HEK293 (cell line): Measurements from ENCODE around the gene GRK5.
A peak's percentile ranks its signal among the peaks of the same experiment; 100 is the strongest.

Experiments
- CTCF ChIA-PET: fragments of 350-600 bp; formaldehyde crosslinking; extraction: SDS; loops from one replicate; lab custom pipeline; 2021; ENCODE audit warnings: antibody characterized with exemption; lab: Yijun Ruan, JAX
- POLR2A ChIA-PET: fragments of 300-600 bp; formaldehyde crosslinking; extraction: SDS; loops from one replicate; lab custom pipeline; 2020; ENCODE audit warnings: antibody characterized with exemption, inconsistent platforms; lab: Yijun Ruan, JAX
- H3K27ac ChIP-seq: fragments of 200-500 bp; sonication (Bioruptor generic); 2 replicates; pipeline ENCODE4 v1.5.1; 2014; ENCODE audit warnings: low read depth, low read length, control low read depth, inconsistent platforms; ENCODE audit errors: extremely low read depth
- H3K36me3 ChIP-seq, 2 experiments: fragments of 200-500 bp in 1 of 2; sonication (Bioruptor generic) in 1 of 2; 1 replicate in 1 of 2; 2 replicates in 1 of 2; pipeline ENCODE4 v1.5.1; 2014 to 2017; ENCODE audit warnings: inconsistent platforms in 2 of 2, low read length in 2 of 2; ENCODE audit not compliant: control insufficient read depth in 2 of 2, insufficient read depth in 1 of 2
- H3K4me1 ChIP-seq: fragments of 200-500 bp; sonication (Bioruptor generic); 2 replicates; pipeline ENCODE4 v1.5.1; 2014; ENCODE audit warnings: mild to moderate bottlenecking, low read length, inconsistent platforms; ENCODE audit not compliant: control insufficient read depth, insufficient read depth
- H3K4me3 ChIP-seq: 2 replicates; pipeline ENCODE4 v1.5.1; 2011; ENCODE audit warnings: low read depth, mild to moderate bottlenecking, control low read depth, low read length, moderate library complexity
- H3K9me3 ChIP-seq: fragments of 200-500 bp; sonication (Bioruptor generic); 2 replicates; pipeline ENCODE4 v1.5.1; 2014; ENCODE audit warnings: low read depth, low read length, inconsistent platforms; ENCODE audit not compliant: control insufficient read depth, insufficient read depth
- GLI2 ChIP-seq: fragments of 450-650 bp; formaldehyde crosslinking; IDR thresholded peaks from 2 replicates; pipeline ENCODE4; 2017; ENCODE audit warnings: missing biosample characterization, missing genetic modification characterization, low read depth, borderline replicate concordance
- GLIS1 ChIP-seq: fragments of 450-650 bp; formaldehyde crosslinking; IDR thresholded peaks from 2 replicates; pipeline ENCODE4 v1.5.1; 2016; ENCODE audit warnings: missing biosample characterization, missing genetic modification characterization
- GLIS2 ChIP-seq: fragments of 450-650 bp; formaldehyde crosslinking; IDR thresholded peaks from 2 replicates; pipeline ENCODE4 v1.5.1; 2016; ENCODE audit warnings: missing biosample characterization, missing genetic modification characterization
- HOXA7 ChIP-seq: sonication (generic); formaldehyde crosslinking; IDR thresholded peaks from 2 replicates; pipeline ENCODE4 v1.8.1; 2022; ENCODE audit warnings: missing genetic modification reagents, borderline replicate concordance
- KLF10 ChIP-seq: fragments of 450-650 bp; IDR thresholded peaks from 2 replicates; pipeline ENCODE4 v1.5.1; 2018; ENCODE audit warnings: missing biosample characterization, mild to moderate bottlenecking, missing genetic modification characterization
- OSR2 ChIP-seq: fragments of 450-650 bp; formaldehyde crosslinking; IDR thresholded peaks from 2 replicates; pipeline ENCODE4 v1.5.1; 2016; ENCODE audit warnings: missing biosample characterization, missing genetic modification characterization
- PATZ1 ChIP-seq: fragments of 450-650 bp; formaldehyde crosslinking; IDR thresholded peaks from 2 replicates; pipeline ENCODE4 v1.5.1; 2016; ENCODE audit warnings: missing biosample characterization, missing genetic modification characterization
- PRDM2 ChIP-seq: fragments of 450-650 bp; formaldehyde crosslinking; IDR thresholded peaks from 2 replicates; pipeline ENCODE4 v1.5.1; 2016; ENCODE audit warnings: missing biosample characterization, missing genetic modification characterization, borderline replicate concordance
- REPIN1 ChIP-seq: fragments of 450-650 bp; formaldehyde crosslinking; IDR thresholded peaks from 2 replicates; pipeline ENCODE4 v1.5.1; 2017; ENCODE audit warnings: missing biosample characterization, missing genetic modification characterization, low read depth
- SCRT2 ChIP-seq: fragments of 450-650 bp; formaldehyde crosslinking; IDR thresholded peaks from 2 replicates; pipeline ENCODE4 v1.5.1; 2016; ENCODE audit warnings: missing biosample characterization, missing genetic modification characterization
- SP2 ChIP-seq: fragments of 450-650 bp; formaldehyde crosslinking; IDR thresholded peaks from 2 replicates; pipeline ENCODE4 v1.5.1; 2016; ENCODE audit warnings: missing biosample characterization, missing genetic modification characterization
- SP3 ChIP-seq: fragments of 450-650 bp; formaldehyde crosslinking; IDR thresholded peaks from 2 replicates; pipeline ENCODE4 v1.5.1; 2016; ENCODE audit warnings: missing biosample characterization, missing genetic modification characterization
- WT1 ChIP-seq: fragments of 450-650 bp; formaldehyde crosslinking; IDR thresholded peaks from 2 replicates; pipeline ENCODE4 v1.5.1; 2016; ENCODE audit warnings: missing biosample characterization, missing genetic modification characterization
- YY1 ChIP-seq: fragments of 450-650 bp; formaldehyde crosslinking; IDR thresholded peaks from 2 replicates; pipeline ENCODE4 v1.5.1; 2018; ENCODE audit warnings: missing biosample characterization, missing genetic modification characterization
- ZBTB48 ChIP-seq: fragments of 450-650 bp; formaldehyde crosslinking; IDR thresholded peaks from 2 replicates; pipeline ENCODE4 v1.5.1; 2016; ENCODE audit warnings: missing biosample characterization, missing genetic modification characterization
- ZNF48 ChIP-seq: fragments of 450-650 bp; formaldehyde crosslinking; IDR thresholded peaks from 2 replicates; pipeline ENCODE4 v1.5.1; 2016; ENCODE audit warnings: missing biosample characterization, missing genetic modification characterization
- ZNF529 ChIP-seq: fragments of 450-650 bp; formaldehyde crosslinking; IDR thresholded peaks from 2 replicates; pipeline ENCODE4 v1.5.1; 2017; ENCODE audit warnings: missing genetic modification characterization, missing biosample characterization; ENCODE audit not compliant: insufficient replicate concordance
- ZNF530 ChIP-seq: fragments of 450-650 bp; formaldehyde crosslinking; IDR thresholded peaks from 2 replicates; pipeline ENCODE4 v1.5.1; 2016; ENCODE audit warnings: low read depth, missing biosample characterization, missing genetic modification characterization
- ZNF555 ChIP-seq: fragments of 450-650 bp; formaldehyde crosslinking; conservative IDR thresholded peaks from 2 replicates; pipeline ENCODE4 v1.5.1; 2017; ENCODE audit warnings: missing biosample characterization, mild to moderate bottlenecking, missing genetic modification characterization, inconsistent platforms
- ZNF664 ChIP-seq: fragments of 450-650 bp; formaldehyde crosslinking; IDR thresholded peaks from 2 replicates; pipeline ENCODE4 v1.5.1; 2016; ENCODE audit warnings: missing biosample characterization, missing genetic modification characterization
- ZNF670 ChIP-seq: fragments of 450-650 bp; formaldehyde crosslinking; IDR thresholded peaks from 2 replicates; pipeline ENCODE4 v1.5.1; 2016; ENCODE audit warnings: missing biosample characterization, missing genetic modification characterization, low read depth
- ZNF704 ChIP-seq: fragments of 450-650 bp; formaldehyde crosslinking; IDR thresholded peaks from 2 replicates; pipeline ENCODE4 v1.5.1; 2016; ENCODE audit warnings: missing biosample characterization, missing genetic modification characterization
- ZNF830 ChIP-seq: fragments of 450-650 bp; IDR thresholded peaks from 2 replicates; pipeline ENCODE4 v1.5.0; 2018; ENCODE audit warnings: missing biosample characterization, missing genetic modification characterization, low read depth, mild to moderate bottlenecking, moderate library complexity
- ZXDB ChIP-seq: fragments of 450-650 bp; formaldehyde crosslinking; IDR thresholded peaks from 2 replicates; pipeline ENCODE4 v1.5.1; 2016; ENCODE audit warnings: missing biosample characterization, missing genetic modification characterization

Gene GRK5

GRCh38 chr10:119207366-119207666 is at the start of gene GRK5:
Gene GRK5 (plus strand): TSS chr10:119207571. CDS start chr10:119207918, 347 bp downstream.
- H3K27ac ChIP-seq, result peak within 1 kb of the TSS; percentile 90
- TF ChIP-seq ZNF704 (no peak), PATZ1 (tag by site-specific recombination) (peak; percentile 58), HOXA7 (no peak), ZNF530 (no peak), REPIN1 (no peak), GLIS2 (peak; percentile 45), WT1 (tag by site-specific recombination) (no peak), SP3 (tag by site-specific recombination) (0 out of 2 replicates have a peak, but pooled peaks have one; percentile 30), GLIS1 (peak; percentile 44; the same call in 1 of the 2 replicates), ZNF555 (tag by site-specific recombination) (no peak), KLF10 (tag by site-specific recombination) (peak; percentile 76; the same call in 1 of the 2 replicates), ZXDB (no peak), ZNF830 (tag by site-specific recombination) (no peak), ZNF529 (tag by site-specific recombination) (no peak), SP2 (tag by site-specific recombination) (peak; percentile 35)
- TF ChIP-seq, all 188 proteins: peak for 6
- CTCF ChIA-PET, result interaction anchor here (0.6 to 6.0 kb wide), 22 partner anchors 9 to 394 kb away, joined by 3 to 45 read pairs (median 4); no protein-coding TSS in a partner anchor
- no peaks in the 10 kb centered on the region for H3K36me3 ChIP-seq
- no peaks in the 10 kb centered on the region for H3K9me3 ChIP-seq
- H3K4me3 ChIP-seq, result peak within 1 kb of the TSS; percentile 73
- peaks cover 31% of the 10 kb centered on the region for H3K4me1 ChIP-seq
- POLR2A ChIA-PET, result interaction anchor here (0.5 to 1.5 kb wide), 16 partner anchors 17 to 519 kb away, joined by 3 to 7 read pairs (median 4); partner anchors contain the start of genes BAG3, INPP5F and RGS10

GRCh38 chr10:119159332-119159731 is 48.0 kb upstream of the GRK5 start:
- ChIA-PET POLR2A (interaction anchor here (0.6 kb wide), 2 partner anchors 55 to 64 kb away, joined by 4 to 8 read pairs; no protein-coding TSS in a partner anchor), CTCF (no interaction called here)
- TF ChIP-seq GLI2 (no peak), ZNF664 (tag by site-specific recombination) (no peak), SCRT2 (no peak), ZNF670 (tag by site-specific recombination) (no peak), YY1 (no peak), PRDM2 (tag by site-specific recombination) (no peak), ZBTB48 (tag by site-specific recombination) (no peak), OSR2 (tag by site-specific recombination) (no peak), ZNF48 (tag by site-specific recombination) (no peak)
- no peaks in the 10 kb centered on the region for H3K4me1 ChIP-seq
- H3K9me3 ChIP-seq, result no peaks in the 10 kb centered on the region
- H3K4me3 ChIP-seq, result no peak overlapping the region
- peaks cover 50 to 71% of the 10 kb centered on the region in 2 experiments for H3K36me3 ChIP-seq
- no peak overlapping the region for H3K27ac ChIP-seq
